NCI-H2196 (cell line): ENCODE measurements around the gene SIRT6.
A peak's percentile ranks its signal among the peaks of the same experiment; 100 is the strongest.
"Not testable (repeated sequence)": the region's sequence is repeated elsewhere in the genome, so short reads cannot be mapped to it uniquely, and the experiment has no call there.

Experiments used
- DNase-seq: peaks from one replicate; lab custom pipeline; 2025; ENCODE audit not compliant: unreplicated experiment; lab: John Stamatoyannopoulos, UW

Gene SIRT6

DNA sequence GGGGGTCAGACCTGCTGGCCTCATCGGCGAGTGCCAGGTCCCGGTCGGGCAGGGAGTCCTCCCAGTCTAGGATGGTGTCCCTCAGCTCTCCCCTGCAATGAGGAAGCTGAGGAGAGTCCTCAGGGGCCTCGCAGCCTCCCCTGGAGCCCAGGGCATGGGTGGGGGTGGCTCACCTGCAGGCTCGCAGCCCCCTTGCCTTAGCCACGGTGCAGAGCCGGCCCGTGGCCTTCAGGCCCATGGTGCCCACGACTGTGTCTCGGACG lies 6.8 kb downstream of the SIRT6 start:
- DNase-seq, result no peak

DNA sequence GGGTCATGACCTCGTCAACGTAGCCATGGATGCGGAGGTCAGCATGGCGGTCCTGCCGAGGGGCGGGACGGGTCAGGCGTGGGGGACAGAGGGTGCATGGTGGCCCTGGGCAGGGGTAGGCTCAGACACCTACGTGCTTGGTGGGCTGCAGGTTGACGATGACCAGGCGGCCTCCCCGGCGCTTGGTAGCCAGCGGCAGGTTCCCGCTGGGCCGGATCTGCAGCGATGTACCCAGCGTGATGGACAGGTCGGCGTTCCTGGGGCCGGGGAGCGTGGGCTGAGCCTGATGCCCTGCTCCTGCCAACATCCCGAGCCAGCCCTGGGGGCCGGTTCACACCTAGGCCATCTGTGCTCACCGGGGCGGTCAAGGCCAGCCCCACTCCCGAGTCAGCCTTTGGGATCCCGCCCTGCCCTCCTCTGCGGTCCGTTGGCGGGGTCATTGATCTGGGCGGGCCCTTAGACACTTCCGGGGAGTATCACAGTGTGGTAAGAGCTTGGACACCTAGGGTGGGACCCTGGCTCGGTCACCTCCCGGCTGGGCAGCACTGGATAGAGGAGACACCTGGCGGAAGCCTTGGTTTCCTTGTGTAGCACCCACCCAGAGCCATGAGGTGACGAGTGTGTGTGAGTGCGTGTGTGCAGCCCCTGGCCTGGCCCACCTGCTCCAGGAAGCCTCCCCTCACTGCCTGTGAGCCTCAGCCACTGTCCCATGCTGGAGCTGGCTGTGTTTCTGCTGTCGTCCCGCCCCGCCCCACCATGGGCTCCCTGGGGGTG lies 7.3 kb downstream of the SIRT6 start:
- no peak for DNase-seq

DNA sequence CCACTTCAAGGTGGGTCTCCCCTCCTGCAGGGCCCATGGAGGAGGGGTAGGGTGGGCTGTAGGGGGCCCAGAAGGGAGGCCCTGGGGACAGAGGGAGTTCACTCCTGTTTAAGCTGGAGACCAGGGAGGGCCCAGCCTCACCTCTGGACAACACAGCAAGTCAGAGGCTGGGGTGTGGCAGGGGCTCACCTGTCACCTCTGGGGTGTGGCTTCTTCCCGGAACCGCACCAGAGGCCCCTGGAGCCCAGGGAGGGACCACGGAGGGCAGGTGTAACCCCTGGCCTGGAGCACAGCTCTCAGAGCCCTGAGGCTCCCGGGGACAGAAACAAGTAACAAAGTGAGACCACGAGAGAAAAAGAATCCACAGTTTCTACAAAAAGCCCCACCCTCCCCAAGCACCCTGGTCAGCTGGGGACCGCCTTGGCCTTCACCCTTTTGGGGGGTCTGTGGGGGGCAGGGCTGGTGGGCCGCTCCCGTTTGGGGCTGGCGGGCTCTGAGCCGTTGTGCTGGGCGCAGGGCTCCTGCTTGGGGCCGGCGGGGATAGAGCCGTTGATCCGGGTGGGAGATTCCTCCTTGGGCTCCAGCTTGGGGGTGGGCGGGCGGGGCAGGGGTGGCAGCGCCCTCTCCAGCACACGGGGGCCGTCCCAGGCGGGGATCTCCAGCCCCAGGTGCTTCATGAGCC lies 8.0 kb downstream of the SIRT6 start:
- no peak for DNase-seq

DNA sequence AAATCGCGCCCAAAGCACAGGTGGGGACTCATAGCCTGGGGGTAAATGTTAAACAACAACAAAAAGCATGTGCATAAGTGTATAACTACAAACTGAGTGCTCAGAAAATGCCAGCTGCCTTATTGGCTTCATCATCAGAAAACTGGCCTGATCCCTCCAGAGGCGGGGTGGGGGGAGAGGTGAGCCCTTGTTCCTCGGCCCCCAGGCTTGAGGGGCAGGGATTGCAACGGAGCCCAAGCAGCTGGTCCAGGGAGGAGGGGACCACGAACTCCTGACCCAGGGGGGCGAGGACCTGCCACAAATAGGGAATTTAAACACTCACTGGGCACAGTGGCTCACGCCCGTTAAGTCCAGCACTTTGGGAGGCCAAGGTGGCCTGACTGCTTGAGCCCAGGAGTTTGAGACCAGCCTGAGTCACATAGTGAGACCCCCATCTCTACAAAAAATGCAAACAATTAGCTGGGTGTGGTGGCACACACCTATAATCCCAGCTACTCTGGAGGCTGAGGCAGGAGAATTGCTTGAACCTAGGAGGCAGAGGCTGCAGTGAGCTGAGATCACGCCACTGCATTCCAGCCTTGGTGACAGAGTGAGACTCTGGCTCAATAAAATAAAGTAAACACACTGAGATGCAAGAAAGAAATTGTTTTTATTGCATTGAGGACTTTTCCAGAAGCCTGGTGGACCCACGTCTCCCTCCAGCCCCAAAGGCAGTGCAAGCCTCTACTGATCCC lies 8.7 kb downstream of the SIRT6 start:
- DNase-seq, result no peak

DNA sequence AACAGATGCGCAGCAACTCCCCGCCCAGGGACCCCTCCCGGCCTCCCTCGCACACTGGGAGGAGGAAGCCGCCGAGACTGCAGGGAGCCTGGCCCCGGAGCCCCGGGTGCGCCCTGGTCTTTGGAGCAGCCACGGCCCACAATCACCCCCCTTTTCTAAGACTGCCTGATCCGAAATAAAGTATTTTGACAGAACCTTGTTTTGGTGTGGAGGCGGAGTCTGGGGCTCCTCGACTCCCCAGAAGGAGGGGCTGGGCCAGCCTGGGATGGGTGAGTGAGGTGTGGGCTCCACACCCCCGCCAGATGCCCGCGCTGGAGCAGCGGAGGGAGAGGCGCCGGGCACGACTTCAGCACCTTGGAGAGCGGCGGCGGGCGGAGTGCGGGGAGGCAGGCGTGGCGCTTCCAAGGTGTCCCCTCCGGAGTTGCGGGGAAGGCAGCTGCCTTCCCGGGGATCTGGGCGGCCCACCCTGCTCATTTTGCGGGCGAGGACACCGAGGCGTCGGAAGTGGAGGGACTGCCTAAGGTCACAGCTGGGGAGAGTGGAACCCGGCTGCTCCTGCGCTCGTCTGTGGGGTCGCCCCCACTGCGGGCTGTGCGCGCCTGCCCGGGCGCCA lies 9.4 kb downstream of the SIRT6 start:
- no peak for DNase-seq

DNA sequence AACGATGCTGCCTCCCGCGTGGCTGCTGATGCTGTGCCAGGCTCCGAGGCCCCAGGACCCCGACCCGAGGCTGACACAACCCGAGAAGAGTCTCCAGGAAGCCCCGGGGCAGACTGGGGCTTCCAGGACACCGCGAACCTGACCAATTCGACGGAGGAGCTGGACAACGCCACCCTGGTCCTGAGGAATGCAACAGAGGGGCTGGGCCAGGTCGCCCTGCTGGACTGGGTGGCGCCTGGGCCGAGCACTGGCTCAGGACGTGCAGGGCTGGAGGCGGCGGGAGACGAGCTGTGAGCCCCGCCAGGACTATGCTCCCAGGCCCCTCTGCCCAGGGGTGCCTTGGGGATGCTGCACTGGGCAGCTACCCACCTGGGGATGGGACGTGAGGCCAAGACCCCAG lies 10.7 kb downstream of the SIRT6 start:
- DNase-seq, result no peak

DNA sequence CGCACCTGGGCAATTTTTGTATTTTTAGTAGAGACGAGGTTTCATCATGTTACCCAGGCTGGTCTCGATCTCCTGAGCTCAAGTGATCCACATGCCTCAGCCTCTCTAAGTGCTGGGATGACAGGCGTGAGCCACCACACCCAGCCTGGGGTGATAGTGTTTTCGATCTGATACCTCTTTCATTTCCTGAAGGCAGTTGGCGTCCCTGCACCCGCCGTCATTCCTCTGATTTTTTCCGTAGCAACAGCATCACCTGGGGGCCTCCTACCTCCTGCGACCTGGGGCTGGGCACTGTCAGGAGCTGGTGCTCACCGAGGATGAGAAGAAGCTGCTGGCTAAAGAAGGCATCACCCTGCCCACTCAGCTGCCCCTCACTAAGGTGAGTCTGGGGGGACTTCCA lies 18.1 kb downstream of the SIRT6 start:
- no peak for DNase-seq

DNA sequence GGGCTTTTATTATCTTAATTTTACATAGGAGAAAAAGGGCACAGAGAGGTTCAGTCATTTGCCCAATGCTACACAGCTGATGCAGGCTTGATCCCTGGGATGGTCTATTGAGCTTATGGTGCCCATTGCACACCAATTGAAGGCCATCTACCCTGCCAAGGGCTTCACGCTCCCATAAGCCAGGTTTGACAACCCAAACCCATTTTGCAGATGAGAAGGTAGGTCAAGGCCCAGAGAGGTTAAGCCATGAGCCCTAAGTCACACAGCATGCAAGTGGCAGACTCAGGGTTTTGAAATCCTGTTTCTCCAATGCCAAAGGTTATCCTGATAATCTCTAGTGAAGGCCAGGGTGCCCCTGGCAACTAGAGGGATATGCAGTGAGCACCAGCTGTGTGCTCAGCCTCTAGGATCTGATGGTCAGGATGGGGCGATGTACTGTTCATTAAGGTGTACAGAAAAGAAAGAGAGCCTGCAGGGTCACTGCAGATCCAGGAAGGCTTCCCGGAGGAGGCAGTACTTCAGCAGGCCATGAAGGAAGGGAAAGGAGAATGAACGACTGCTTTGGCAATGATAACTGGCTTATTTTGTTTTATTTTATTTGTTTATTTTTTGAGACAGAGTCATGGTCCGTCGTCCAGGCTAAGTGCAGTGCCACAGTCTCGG lies 20.8 kb downstream of the SIRT6 start:
- no peak for DNase-seq

DNA sequence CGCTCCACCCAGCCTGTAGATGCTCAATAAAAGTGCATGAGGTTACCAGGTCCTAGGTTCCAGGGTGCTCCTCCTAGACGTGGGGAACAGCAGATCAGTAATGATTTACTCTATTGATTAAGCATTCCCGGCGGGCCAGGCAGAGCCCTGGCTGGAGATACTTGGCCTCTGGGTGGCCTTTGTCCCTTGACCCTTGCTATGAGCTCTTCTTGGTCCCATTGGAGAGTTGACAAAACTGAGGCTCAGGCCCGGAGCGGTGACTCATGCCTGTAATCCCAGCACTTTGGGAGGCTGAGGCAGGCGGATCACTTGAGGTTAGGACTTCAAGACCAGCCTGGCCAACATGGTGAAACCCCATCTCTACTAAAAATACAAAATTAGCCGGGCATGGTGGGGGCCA lies 24.4 kb downstream of the SIRT6 start:
- DNase-seq, result not testable (repeated sequence)

DNA sequence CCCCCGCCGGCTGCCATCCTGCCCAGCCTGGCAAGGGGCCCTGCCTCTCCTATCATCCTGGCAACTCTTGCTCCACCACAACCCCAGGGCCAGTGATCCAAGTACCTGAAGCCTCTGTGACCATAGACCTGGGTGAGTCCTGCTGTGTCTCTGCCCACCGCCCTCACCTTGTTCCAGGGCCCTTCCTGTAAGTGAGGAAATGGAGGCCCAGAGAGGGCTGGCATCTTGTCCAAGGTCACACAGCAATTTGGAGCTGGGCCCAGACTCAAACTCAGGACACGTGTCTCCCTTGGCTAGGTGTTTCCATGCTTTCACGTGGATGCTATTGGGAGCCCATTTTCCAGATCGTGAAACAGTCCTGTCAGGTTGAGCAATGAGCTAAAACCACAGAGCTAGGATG lies 25.2 kb downstream of the SIRT6 start:
- no peak for DNase-seq

DNA sequence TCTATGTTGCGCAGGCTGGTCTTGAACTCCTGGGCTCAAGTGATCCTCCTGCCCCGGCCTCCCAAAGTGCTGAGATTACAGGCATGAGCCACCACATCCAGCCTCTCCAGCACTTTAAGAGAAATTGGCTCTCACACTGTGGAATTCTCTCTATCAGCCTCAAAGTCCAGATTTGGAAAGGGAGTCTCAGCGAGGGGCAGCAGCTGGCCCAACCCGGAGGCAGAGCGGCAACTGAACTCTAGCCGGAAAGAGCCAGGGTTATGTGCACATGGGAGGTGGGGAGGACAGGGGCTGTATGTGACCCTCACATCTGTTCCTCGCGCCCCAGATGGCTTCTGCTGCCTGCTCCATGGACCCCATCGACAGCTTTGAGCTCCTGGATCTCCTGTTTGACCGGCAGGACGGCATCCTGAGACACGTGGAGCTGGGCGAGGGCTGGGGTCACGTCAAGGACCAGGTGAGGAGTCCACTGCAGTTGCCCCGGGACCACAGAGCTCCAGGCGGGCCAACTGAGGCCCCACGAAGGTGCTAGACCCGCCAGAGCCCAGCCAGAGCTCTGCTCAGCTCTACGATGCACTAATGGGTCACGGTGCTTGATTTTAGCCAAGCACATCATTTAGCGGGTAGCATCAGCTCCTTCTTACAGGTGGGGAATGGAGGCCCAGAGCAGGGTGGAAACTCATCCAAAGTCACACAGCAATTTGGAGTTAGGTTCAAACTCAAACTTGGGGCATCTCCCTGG lies 27.6 kb downstream of the SIRT6 start:
- DNase-seq, result no peak

DNA sequence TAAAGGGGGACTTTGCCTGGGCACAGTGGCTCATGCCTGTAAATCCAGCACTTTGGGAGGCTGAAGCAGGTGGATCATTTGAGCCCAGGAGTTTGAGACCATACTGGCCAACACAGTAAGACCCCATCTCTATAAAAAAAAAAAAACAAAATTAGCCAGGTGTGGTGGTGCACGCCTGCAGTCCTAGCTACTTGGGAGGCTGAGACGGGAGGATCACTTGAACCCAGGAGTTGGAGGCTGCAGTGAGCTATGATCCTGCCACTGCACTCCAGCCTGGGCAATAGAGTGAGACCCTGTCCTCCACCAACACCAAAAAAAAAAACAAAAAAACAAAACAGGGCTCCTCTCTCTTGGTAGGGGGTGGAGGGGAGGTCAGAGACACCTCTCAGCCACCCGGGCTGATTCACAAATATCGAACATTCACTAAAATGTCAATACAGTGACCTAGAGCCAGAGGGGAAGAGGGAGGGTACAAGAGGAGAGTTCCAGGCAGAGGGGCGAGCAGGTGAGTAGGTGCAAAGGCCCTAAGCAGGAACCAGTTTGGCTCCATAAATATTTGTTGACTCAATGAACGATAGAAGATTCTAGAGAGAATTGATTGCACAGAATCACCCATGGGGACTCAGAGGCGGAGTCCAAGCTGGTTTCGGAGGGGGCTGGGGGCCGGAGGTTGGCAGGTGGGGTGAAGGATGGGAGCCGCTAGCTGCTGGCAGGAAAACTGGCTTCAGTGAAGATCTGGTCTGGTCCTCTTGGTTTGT lies 29.9 kb downstream of the SIRT6 start:
- no peak for DNase-seq

DNA sequence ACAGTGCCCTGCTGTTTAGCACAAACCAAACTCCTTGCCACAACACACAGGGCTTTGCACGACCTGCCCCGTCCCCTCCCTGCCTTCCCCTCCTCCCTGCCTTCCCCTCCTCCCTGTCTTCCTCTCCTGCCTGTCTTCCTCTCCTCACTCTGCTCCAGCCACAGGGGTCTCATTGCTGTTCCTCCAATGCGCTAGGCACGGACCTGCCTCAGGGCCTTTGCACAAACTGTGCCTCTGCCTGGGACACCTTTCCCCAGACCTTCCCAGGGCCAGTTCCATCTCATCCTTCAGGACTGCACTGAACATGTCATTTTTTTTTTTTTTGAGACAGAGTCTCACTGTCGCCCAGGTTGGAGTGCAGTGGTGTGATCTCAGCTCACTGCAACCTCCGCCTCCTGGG lies 30.7 kb downstream of the SIRT6 start:
- no peak for DNase-seq

DNA sequence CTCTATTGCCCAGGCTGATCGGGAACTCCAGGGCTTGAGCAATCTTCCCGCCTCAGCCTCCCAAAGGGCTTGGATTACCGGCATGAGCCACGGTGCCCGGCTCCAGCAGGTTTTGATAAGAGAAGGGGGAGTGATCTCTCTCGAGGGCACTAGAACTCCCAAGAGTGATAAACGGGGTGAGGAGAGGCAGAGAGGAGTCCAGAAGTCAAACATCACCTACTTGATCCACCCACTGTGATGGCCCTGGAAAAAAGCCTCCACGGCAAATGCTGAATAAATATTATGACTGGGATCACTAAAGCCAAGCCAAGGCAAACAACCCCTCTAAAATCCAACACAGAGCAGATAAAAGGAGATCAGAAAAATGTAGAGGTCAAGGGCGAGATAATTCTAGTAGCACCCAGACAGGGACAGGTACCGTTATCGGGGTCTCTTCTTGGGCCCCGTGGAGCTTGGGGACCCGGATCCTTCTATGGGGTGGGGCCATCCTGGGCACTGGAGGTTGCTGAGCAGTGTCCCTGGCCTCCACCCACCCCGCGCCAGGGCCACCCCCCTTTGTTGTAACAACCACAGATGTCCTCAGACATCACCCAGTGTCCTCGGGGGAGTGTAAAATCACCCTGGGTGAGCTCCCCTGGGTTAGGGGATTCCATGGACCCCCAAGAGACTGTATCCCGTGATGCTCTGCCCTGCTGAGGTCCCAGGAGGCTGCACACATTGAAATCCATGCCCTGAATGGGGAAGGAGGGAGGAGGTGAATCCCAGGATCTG lies 32.7 kb downstream of the SIRT6 start:
- no peak for DNase-seq

DNA sequence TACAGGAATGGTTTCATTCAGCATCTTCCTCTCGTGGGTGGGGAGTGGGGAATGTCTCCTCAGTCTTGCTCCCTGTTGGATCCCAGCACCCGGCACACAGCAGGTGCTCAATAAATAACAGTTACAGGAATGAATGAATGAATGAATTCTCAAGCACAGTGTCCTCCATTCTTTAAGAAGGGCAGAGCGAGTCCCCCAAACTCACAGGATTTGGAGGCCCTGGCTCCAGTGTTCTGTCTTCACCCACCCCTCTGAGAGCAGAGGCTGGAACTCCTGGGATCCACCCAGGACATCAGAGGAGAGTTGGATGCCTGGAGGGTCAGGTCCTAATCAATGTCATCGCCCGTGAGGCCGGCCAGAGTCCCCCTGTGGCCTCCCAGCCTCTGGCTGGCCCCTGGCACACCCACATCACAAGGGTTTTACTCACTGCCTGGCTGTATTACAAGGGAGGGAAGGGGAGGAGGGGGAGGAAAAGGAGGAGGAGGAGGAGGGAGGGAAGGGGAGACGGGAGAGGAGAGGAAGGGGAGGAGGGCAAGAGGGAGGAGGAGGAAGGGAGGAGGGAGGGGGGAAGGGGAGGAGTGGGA lies 37.6 kb downstream of the SIRT6 start:
- DNase-seq, result no peak

DNA sequence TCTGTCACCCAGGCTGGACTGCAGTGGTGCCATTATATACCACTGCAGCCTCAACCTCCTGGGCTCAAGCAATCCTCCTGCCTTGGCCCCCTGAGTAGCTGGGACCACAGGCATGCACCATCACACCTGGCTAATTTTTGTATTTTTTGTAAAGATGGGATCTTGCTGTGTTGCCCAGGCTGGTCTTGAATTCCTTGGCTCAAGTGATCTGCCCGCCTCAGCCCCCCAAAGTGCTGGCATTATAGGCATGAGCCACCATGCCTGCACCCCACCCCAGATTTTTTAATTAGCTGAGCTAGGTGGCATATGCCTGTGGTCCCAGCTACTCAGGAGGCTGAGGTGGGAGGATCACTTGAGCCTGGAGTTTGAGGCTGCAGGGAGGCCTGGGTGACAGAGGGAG lies 39.4 kb downstream of the SIRT6 start:
- DNase-seq, result not testable (repeated sequence)

DNA sequence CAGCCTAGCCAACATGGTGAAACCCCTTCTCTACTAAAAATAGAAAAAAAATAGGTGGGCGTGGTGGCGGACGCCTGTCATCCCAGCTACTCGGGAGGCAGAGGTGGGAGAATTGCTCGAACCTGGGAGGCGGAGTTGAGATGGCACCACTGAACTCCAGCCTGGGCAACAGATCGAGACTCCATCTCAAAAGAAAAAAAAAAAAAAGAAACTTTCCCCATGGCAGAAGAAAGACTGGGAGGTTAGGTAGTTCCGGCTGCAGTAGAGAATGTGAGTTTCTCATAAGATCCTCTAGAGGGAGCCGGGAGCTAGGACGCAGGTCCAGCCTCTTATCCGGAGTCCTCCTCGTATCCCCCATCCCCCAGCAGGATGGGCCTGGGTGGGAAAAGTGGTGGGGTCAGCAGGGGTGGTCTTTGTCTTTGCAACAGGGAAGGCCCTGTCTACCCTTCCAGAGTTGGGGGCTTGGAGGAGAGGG lies 42.1 kb downstream of the SIRT6 start:
- peak; percentile 64 for DNase-seq

DNA sequence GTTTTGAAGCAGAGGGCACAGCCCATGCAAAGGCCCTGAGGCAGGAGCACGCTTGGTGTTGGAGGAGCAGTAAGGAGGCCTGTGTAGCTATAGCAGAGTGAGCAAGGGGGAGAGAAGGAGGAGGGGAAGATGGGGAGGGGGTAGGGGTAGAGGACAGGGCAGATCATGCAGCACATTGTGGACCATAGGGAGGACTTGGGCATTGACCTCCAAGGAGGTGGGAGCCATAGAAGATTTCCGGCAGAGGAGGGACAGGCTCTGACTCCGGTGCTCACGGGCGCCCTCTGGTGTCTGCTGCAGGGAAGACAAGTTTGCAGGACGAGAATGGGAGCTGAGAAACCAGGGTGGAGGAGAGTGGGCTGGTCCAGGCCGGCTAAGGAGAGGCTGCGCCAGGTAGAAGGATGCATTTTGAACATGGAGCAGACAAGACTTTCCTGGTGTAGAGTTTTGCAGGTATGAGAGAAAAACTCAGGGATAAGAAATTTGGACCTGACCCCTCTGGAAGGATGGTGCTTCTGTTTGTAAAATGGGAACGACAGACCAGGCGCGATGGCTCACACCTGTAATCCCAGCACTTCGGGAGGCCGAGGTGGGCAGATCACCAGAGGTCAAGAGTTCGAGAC lies 42.6 kb downstream of the SIRT6 start:
- DNase-seq, result peak; percentile 80
